ENCODE data around the gene SPATA3.

- TF ChIP-seq, protein P1, sequence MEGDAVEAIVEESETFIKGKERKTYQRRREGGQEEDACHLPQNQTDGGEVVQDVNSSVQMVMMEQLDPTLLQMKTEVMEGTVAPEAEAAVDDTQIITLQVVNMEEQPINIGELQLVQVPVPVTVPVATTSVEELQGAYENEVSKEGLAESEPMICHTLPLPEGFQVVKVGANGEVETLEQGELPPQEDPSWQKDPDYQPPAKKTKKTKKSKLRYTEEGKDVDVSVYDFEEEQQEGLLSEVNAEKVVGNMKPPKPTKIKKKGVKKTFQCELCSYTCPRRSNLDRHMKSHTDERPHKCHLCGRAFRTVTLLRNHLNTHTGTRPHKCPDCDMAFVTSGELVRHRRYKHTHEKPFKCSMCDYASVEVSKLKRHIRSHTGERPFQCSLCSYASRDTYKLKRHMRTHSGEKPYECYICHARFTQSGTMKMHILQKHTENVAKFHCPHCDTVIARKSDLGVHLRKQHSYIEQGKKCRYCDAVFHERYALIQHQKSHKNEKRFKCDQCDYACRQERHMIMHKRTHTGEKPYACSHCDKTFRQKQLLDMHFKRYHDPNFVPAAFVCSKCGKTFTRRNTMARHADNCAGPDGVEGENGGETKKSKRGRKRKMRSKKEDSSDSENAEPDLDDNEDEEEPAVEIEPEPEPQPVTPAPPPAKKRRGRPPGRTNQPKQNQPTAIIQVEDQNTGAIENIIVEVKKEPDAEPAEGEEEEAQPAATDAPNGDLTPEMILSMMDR (IDR thresholded peaks at IDR 0.05; ENCODE audit: poor library complexity), result no peak
- TF ChIP-seq EZH2 (IDR thresholded peaks at IDR 0.05; ENCODE audit: borderline replicate concordance), result no peak
These were observed 34.8 kb upstream of the SPATA3 start for GRCh38 chr2:230961091-230961491.

Data from hepatocyte (in vitro differentiated cells).